ENCODE data around the gene TBX4.

TBX4 gene

GRCh38 chr17:61412143-61412859 is 39.9 kb upstream of the TBX4 start:
- H3K27ac ChIP-seq, result no peak overlapping the region

GRCh38 chr17:61412860-61413660 is 39.2 kb upstream of the TBX4 start:
- Histone ChIP-seq H3K27ac (no peak overlapping the region), H3K4me3 (peak overlapping the region; percentile 88)
- no peak for DNase-seq (ENCODE audit: low read depth, low spot score)

More at GRCh38 chr17:61412143-61412859, 39.9 kb upstream of the TBX4 start:
- TF ChIP-seq EZH2 (IDR thresholded peaks at IDR 0.05) (no peak), POLR2AphosphoS5 (IDR thresholded peaks at IDR 0.05; ENCODE audit: borderline replicate concordance, low read depth, low read length) (no peak), FOXP2 (optimal IDR thresholded peaks at IDR 0.05; ENCODE audit: control extremely low read depth, extremely low read length, insufficient read depth) (no peak)
- no peaks in the 10 kb centered on the region for H3K36me3 ChIP-seq (ENCODE audit: insufficient read depth, low read length)
- DNase-seq (ENCODE audit: low read depth, low spot score), result no peak
- H3K9ac ChIP-seq (ENCODE audit: insufficient read length), result peak overlapping the region; percentile 67
- H3K4me3 ChIP-seq, result peak overlapping the region; percentile 88
- no peaks in the 10 kb centered on the region for H3K9me3 ChIP-seq (ENCODE audit: low read depth, low read length)

GRCh38 chr17:61413661-61414126 is 38.5 kb upstream of the TBX4 start:
- no peaks in the 10 kb centered on the region for H3K9me3 ChIP-seq (ENCODE audit: low read depth, low read length)
- H3K27ac ChIP-seq, result no peak overlapping the region
- TF ChIP-seq EZH2 (IDR thresholded peaks at IDR 0.05) (no peak), FOXP2 (optimal IDR thresholded peaks at IDR 0.05; ENCODE audit: control extremely low read depth, extremely low read length, insufficient read depth) (no peak), POLR2AphosphoS5 (IDR thresholded peaks at IDR 0.05; ENCODE audit: borderline replicate concordance, low read depth, low read length) (no peak)
- H3K4me3 ChIP-seq, result no peak overlapping the region
- H3K9ac ChIP-seq (ENCODE audit: insufficient read length), result no peak overlapping the region
- H3K36me3 ChIP-seq (ENCODE audit: insufficient read depth, low read length), result no peaks in the 10 kb centered on the region
- DNase-seq (ENCODE audit: low read depth, low spot score), result no peak

More at GRCh38 chr17:61412860-61413660, 39.2 kb upstream of the TBX4 start:
- Histone ChIP-seq H3K36me3 (ENCODE audit: insufficient read depth, low read length) (no peaks in the 10 kb centered on the region), H3K9me3 (ENCODE audit: low read depth, low read length) (no peaks in the 10 kb centered on the region), H3K9ac (ENCODE audit: insufficient read length) (peak overlapping the region; percentile 67)
- TF ChIP-seq EZH2 (IDR thresholded peaks at IDR 0.05) (no peak), POLR2AphosphoS5 (IDR thresholded peaks at IDR 0.05; ENCODE audit: borderline replicate concordance, low read depth, low read length) (no peak), FOXP2 (optimal IDR thresholded peaks at IDR 0.05; ENCODE audit: control extremely low read depth, extremely low read length, insufficient read depth) (no peak)

- H3K36me3 ChIP-seq (ENCODE audit: insufficient read depth, low read length), result no peaks in the 10 kb centered on the region
- DNase-seq (ENCODE audit: low read depth, low spot score), result no peak
- no peak overlapping the region for H3K9ac ChIP-seq (ENCODE audit: insufficient read length)
- H3K27ac ChIP-seq, result no peak overlapping the region
- H3K4me3 ChIP-seq, result no peak overlapping the region
- H3K9me3 ChIP-seq (ENCODE audit: low read depth, low read length), result no peaks in the 10 kb centered on the region
- no peak for TF ChIP-seq POLR2AphosphoS5 (IDR thresholded peaks at IDR 0.05; ENCODE audit: borderline replicate concordance, low read depth, low read length)
- TF ChIP-seq FOXP2 (optimal IDR thresholded peaks at IDR 0.05; ENCODE audit: control extremely low read depth, extremely low read length, insufficient read depth), result no peak
- TF ChIP-seq EZH2 (IDR thresholded peaks at IDR 0.05), result no peak
Observed at GRCh38 chr17:61414141-61414935, 37.9 kb upstream of the TBX4 start.

- DNase-seq (ENCODE audit: low read depth, low spot score), result no peak
- no peak overlapping the region for H3K4me3 ChIP-seq
- TF ChIP-seq POLR2AphosphoS5 (IDR thresholded peaks at IDR 0.05; ENCODE audit: borderline replicate concordance, low read depth, low read length) (no peak), FOXP2 (optimal IDR thresholded peaks at IDR 0.05; ENCODE audit: control extremely low read depth, extremely low read length, insufficient read depth) (no peak), EZH2 (IDR thresholded peaks at IDR 0.05) (no peak)
- no peaks in the 10 kb centered on the region for H3K9me3 ChIP-seq (ENCODE audit: low read depth, low read length)
- H3K36me3 ChIP-seq (ENCODE audit: insufficient read depth, low read length), result no peaks in the 10 kb centered on the region
- H3K27ac ChIP-seq, result no peak overlapping the region
- no peak overlapping the region for H3K9ac ChIP-seq (ENCODE audit: insufficient read length)
Observed at GRCh38 chr17:61414936-61415251, 37.3 kb upstream of the TBX4 start.

- H3K4me3 ChIP-seq, result no peak overlapping the region
- H3K27ac ChIP-seq, result no peak overlapping the region
- no peaks in the 10 kb centered on the region for H3K36me3 ChIP-seq (ENCODE audit: insufficient read depth, low read length)
- no peaks in the 10 kb centered on the region for H3K9me3 ChIP-seq (ENCODE audit: low read depth, low read length)
- no peak for TF ChIP-seq POLR2AphosphoS5 (IDR thresholded peaks at IDR 0.05; ENCODE audit: borderline replicate concordance, low read depth, low read length)
- no peak for TF ChIP-seq FOXP2 (optimal IDR thresholded peaks at IDR 0.05; ENCODE audit: control extremely low read depth, extremely low read length, insufficient read depth)
- no peak for TF ChIP-seq EZH2 (IDR thresholded peaks at IDR 0.05)
- DNase-seq (ENCODE audit: low read depth, low spot score), result no peak
- H3K9ac ChIP-seq (ENCODE audit: insufficient read length), result no peak overlapping the region
Observed at GRCh38 chr17:61415374-61416210, 36.6 kb upstream of the TBX4 start.

GRCh38 chr17:61416211-61416539 is 36.0 kb upstream of the TBX4 start:
- Histone ChIP-seq H3K36me3 (ENCODE audit: insufficient read depth, low read length) (no peaks in the 10 kb centered on the region), H3K9me3 (ENCODE audit: low read depth, low read length) (no peaks in the 10 kb centered on the region), H3K27ac (no peak overlapping the region), H3K9ac (ENCODE audit: insufficient read length) (no peak overlapping the region), H3K4me3 (no peak overlapping the region)
- TF ChIP-seq POLR2AphosphoS5 (IDR thresholded peaks at IDR 0.05; ENCODE audit: borderline replicate concordance, low read depth, low read length), result no peak
- TF ChIP-seq EZH2 (IDR thresholded peaks at IDR 0.05), result no peak
- TF ChIP-seq FOXP2 (optimal IDR thresholded peaks at IDR 0.05; ENCODE audit: control extremely low read depth, extremely low read length, insufficient read depth), result no peak
- no peak for DNase-seq (ENCODE audit: low read depth, low spot score)
